CD4-positive, alpha-beta T cell treated with Interleukin-21 for 1 hour (primary cell): ENCODE measurements around the gene C1orf52.

Experiments used
- DNase-seq: peaks from one replicate; pipeline ENCODE4 v3.0.0-alpha.2; 2020

C1orf52 gene

DNA sequence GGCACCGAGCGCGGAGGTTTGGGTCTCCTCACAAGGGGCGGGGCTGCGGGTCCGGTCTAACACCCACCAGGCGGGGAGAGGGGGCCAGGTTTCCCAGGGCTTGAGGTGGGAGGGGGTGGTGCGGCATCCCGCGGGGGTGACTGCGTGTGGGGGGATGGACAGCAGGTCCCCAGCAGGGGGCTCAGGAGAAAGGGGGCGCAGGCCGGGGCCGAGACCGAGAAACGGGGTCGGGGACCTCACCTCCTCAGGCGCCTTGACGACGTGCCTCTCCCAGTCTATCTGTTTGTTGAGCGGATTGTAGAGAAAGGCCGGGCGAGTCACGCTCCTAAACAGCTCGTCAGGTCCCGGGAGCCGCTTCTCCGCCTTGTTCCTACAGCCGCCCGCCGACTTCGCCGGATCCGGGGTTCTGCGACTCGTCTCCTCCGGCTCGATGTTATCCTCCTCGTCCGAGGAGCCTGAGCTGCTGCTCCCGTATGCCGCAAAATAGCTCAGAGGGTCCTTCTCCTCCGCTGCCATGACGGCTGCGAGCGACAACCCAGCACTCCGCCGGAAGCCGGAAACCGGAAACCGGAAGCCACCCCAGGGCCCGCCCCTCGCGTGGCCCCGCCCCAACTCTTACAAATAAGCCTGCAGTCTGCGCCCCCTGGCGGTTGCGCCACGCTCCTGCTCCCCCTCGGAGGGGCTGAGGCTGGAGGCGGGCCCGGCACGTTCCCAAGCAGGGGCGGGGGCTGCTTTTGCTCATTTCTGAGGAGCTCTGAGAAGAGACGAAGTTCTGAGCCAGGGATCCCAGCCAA lies at the start of gene C1orf52:
TSS of gene C1orf52 (minus strand) at position 545 of the 794 bp plus-strand sequence. CDS start at position 516, 29 bp downstream.
- DNase-seq, result peak; percentile 94

DNA sequence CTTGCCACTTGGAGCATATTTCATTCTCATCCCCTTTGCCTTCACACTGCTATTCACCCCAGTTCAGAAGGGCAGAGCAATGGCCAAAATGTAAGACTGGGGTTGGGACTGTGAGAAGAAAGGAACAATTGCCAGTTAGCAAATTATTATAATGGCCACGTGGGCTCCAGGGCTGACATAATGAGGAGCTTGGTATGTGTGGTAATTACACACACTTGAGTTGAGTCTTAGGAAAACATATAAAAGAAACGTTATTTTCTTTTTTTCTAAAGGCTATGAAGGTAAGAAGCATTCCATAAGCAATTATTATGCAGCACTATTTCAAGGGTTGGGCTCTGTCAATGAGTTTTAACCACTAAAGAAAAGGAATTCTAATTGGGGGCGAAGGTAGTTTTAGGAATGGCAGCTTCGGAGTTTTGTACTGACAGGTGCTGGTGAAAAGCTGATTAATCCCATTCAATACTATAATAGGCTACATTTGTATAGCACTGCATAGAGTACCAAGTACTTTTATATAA lies 49.4 kb upstream of the C1orf52 start:
- no peak for DNase-seq

DNA sequence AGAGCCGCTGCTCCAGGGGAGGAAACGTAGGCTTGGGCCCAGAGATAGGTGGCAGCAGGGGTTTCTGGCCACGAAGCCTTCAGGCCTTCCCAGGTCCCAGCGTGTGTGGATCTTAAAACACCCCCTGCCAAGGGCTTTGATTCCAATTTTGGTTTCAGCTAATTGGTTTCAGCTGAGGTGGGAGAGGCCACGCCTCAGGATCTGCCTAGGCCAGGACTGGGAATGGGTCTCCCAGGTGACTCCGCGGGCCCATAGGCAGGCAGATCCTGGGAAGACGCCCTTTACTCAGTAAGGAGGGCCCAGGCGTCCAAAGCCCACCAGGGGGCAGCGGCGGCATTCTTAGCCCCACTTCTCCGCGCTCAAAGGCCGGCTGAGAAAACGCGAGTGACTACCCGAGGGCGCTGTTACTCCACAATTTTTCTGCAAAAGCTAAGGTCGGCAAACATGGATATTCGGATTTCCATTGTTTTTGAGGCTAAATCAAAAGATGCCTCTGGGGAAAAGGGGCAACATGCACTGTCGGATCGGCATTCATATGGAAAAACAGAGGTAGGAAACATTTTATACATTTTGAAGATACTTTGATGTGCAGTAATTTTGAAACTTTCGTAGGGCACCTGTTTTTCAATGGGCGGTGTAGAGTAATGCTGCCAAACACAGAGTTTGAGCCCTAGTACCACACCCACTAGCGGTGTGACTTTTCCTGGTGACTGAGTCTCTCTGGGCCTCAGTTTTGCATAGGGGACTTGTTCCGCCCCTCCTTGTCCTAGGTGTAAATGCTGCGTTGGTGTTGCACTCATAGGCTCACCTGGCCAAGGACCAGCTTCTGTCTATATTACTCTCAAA lies 48.7 kb upstream of the C1orf52 start:
- DNase-seq, result peak; percentile 50

DNA sequence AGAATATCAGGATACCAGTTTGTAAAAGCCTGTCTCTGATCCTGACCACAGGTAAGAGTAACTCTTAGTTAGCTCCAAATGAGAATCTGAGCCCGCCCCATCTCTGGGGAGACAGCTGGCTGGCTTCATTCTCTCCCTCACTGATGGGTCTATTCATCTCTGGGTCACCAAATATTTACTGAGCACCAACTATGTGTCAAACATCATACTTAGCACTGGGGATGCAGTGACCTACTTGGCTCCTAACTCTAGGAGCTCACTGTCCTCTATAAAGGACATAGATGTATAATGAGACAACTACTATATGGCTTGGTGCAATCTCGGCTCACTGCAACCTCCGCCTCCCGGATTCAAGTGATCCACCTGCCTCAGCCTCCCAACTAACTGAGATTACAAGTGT lies 46.8 kb upstream of the C1orf52 start:
- no peak for DNase-seq

DNA sequence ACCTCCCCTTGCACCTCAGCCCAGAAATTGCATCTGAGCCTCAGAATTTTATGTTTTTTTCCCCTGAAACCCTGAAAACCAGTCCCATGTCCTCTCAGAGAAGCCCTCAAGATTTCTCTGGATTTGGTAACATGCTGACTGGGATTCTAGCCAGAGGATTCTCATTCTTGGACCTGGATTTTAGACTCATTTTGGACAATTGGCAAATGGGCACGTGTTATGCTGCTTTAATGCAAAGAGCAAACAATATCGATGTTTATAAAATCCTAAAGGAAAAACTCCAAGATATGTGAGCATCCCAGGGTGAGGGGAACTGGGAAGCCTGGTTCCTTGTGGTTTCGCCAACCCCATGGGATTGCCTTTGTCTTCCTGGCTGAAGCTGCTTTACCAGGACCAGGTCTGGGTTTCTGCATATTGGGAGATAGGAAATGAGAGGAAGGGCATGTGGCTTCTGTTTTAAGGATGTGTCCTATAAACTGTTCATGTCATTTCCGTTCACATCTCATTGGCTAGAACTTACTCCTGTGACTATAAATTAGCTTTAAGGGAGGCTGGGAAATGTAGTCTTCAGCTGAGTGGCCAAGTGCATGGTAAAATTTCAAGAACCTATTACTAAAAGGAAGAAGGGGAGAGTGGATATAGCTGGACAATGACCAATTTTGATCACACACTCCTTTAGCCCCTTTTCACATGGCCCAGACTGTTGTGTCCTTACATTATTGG lies 44.1 kb upstream of the C1orf52 start:
- DNase-seq, result no peak

DNA sequence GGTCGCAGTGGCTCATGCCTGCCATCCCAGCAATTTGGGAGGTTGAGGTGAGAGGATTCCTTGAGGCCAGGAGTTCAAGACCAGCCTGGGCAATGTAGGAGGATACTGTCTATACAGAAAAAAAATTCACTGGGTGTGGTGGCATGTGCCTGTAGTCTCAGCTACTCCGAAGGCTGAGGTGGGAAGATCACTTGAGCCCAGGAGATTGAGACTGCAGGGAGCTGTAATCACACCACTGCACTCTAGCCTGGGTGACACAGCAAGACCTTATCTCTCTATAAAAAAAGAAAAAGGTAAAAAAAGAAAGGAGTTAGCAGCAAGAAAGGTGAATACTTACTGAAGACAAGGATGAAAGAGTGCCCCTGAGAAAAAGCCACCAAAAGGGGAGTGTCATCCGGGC lies 40.7 kb upstream of the C1orf52 start:
- DNase-seq, result no peak

DNA sequence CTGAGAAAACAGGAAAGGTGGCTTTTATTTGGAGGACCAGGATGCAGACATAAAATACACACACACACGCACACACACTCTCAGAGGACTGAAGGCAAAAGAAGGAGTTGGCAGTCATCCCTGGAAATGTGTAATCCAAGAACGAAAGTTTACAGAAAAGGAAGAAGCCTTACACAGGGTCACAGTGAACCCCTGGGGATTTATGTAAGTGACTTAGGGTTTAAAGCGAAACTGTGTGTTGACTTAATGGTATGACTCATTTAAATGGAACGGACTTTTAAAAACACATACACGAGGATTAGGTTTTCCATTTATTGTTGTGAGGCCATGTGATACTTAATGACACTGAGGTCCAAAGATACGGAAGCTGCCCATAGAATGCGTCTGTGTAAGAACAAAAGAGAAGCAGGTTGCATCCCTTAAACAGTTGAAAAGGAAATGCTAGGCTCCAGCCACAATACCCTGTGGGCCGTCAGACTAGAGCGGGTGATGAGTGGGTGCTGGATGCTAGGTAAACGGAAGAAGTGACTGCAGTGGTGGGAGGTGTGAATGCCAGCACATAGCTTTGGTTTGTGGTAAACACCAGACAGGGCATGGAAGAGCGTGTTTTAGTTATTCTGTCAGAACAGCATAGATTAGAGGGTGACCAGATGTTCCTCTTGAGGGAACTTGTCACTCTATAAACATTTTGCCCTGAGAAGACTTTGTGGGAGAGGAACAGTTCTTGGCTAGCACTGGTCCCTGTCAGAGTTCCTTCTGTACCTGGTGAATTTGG lies 38.6 kb upstream of the C1orf52 start:
- DNase-seq, result peak; percentile 63

DNA sequence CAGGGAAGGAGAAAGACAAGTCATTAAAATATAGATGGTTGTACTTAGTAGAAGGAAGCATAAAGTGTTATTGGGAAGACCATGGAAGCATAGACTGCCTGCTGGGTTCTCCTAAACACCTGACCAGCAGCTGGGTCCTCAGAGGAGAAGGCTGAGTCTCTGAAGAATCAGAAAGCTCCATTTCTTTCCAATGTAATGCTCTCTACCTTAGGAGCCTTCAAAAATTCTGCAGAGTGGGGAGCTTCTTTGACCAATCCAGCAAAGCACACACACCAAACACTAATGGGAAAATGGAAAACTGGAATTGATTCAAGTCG lies 38.0 kb upstream of the C1orf52 start:
- no peak for DNase-seq

DNA sequence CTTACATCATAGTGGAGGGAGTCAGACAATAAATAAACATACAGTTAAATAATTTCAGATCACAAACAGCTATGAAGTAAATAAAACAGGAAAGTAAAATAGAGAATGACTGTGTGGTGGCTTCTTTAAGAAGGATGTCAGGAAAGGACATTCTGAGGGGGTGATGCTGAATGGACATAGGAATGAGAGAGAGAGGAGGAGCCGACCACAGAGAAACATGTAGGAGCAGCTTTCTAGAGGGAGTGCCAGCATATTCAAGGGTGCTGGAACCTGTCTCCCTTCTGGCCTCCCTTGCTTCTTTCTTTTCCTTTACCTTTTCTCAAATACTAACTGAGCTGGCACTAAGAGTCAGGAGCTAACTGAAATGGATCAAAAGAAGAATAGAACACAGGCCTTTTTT lies 37.5 kb upstream of the C1orf52 start:
- DNase-seq, result no peak

DNA sequence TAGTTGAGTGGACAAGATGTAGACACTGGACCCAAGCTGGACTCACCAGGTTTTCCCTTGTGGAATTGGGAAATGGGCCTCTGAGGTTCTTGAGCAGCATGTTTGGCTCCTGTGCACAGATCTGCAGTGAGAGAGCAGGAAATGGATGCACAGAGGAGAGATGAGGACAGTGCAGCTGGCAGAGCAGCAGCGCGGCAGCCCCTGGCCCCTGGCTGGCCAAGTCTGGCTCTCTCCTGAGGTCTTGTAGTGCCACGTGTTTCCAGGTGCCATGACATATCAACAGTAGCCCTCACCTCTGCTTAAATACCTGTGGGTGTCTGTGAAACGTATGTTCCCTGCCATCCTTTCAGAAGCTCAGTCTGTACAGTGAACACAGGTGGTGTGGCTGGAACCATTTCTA lies 36.2 kb upstream of the C1orf52 start:
- DNase-seq, result no peak

DNA sequence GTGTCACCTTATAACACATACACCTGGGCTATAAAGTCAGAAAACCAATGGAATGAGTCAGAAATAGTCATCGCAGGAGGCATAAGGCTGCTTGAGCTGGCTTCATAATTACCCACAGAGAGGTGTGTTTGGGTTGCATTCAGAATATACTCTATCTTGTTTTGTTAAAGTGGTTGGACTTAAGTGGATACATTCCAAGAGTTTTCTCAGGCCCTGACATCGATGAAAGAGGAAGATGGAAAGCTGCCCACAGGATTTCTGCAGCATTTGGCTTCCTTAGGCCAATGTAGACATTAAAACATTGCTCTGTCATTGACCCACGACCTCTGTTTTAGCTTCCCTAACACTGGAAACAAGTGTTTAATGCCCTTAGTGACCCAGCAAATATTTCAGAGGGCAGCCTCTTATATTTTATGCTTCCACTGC lies 35.6 kb upstream of the C1orf52 start:
- no peak for DNase-seq

DNA sequence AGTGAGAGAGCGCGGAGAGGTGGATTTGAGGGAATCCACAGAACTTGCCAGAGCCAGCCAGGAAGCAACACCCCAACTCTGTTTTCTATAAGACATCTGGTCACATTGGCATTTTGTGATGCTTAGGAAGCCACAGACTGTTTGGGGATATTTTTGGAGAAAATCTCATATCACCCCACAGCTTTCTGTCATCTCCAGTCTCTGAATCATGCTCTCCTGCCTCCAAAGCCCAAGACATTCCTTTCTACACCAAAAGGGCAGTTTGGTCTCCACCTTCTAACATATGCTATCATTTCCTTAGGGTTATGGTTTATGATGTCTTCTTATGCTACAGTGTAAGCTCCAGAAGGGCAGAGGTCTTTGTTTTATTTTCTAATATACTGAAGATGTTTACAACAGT lies 31.4 kb upstream of the C1orf52 start:
- DNase-seq, result no peak

DNA sequence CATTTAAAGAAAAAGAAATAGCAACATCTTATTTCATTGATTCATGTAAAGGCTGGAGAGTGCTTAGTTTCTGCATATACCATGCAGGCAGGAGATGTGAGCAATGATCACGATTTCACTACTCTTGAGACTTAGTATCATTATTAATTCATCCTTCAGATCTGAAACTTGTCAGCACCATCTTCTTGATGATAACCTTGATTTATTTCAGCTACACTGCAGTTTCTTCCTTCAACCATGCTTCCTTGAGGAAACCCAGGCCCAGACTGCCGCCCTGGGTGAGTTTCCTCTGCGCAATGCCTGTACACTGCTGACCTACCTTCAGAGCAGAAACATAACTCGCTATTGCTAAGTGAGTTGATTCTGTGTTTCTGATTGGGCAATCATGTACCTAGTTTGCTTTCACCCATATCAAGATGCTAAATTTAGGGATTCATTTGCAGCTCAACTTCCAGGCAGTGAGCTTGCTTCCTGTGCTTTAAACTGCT lies 30.4 kb upstream of the C1orf52 start:
- no peak for DNase-seq

DNA sequence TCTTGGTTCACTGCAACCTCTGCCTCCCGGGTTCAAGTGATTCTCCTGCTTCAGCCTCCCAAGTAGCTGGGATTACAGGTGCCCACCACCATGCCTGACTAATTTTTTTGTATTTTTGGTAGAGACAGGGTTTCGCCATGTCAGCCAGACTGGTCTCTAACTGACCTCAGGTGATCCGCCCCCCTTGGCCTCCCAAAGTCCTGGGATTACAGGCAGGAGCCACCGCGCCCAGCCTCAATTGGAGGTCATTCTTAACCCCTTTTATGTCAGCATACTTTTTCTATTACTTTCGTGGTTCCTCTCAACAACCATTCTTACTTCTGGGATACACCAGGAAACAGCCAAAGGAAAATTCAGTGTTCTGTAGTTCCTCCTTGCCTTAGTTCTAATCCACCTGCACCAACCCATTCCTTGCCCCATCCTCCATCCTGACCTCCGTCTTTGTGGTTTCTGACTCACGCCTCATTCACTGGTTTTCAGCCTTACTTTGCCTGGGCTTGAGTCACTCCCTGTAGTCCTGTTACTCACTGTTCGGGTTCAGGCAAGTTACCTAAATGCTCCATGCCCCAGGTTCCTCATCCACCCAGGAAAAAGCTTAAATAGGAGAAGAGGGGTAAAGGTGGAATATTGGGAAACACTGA lies 29.9 kb upstream of the C1orf52 start:
- DNase-seq, result no peak

DNA sequence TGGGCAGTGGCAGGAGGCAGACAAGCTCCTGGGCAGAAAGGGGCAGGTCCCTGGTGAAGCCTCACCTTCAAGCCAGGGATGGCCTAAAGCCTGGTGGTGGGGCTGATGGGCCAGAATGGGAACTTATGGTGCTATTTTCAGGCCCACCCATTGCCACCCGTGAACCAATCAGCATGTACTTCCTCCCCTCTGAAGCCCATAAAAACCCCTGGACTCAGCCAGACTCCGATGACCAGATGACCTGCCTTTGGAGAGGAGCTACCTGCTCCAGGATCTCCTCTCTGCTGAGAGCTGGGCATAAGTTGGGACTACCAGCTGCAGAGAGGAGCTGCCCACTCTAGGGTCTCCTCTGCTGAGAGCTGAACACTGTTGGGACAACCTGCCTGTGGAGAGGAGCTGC lies 24.7 kb upstream of the C1orf52 start:
- DNase-seq, result no peak

DNA sequence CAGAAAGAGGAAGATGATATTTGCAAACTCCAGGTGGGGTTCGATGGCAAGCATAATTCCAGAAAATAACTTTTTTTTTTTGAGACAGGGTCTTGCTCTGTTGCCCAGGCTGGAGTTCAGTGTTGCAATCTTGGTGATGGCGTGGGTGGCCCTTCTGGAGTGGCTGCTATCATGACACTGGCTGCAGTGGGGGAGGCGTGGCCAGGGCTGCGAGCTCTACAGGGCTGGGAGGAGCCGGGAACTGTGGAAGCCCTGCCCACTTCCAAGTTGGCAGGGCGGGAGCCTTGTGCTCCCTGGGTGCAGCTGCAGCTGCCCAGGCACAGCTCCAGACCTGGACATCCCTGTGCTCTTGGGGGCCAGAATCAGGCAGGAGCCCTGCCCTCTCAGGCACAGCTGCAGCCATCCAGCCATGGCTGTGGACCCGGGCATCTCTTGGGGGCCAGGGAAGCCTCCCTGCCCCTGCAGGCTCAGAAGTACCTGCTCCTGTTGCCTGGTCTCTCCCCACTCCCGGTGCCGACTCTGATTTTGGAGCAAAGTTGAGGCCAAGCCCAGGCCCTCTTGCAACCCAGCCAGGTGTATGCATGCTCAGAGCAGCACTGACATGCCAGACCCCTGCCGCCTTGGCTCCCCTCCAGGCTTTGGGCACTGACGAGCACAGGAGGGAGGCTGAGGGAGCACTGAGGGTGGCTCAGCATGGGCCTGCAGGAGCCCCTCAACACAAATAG lies 24.2 kb upstream of the C1orf52 start:
- DNase-seq, result no peak

DNA sequence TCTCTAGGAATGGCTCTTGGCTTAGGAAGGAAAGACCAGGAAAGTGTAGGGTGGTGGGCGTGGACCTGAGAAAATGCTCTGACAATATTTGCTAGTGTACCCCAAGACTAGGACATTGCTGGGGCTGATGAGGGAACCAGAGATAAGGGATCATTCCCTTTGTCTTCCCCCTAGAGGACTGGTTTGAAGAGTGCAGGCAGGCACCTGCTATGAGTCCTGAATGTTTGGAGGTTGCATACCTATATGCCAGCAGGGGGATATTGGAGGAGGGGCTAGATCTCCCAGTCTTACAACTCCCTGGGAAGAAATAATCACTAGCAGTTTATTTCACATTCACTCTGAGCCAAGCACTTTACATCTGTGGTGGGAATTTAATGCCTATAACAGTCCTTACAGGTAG lies 23.0 kb upstream of the C1orf52 start:
- DNase-seq, result no peak

DNA sequence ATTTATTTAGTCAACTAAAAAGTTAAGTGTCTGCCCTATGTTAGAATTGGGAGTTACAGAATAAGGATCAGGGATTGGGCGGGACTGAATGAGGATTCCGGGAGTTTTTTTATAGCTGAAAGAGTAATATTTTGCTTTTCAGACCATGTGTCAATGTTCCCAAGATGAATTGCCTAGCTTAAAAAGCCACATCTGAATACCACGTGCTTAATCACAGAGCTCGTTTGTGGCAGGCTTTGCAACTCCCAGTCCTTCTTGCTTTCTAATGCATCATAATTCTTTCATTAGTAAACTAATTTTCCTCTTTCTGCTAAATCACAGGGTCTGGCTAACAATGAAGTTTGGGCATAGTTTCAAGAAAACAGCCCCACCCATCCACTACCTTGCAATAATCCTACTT lies 21.2 kb upstream of the C1orf52 start:
- DNase-seq, result no peak

DNA sequence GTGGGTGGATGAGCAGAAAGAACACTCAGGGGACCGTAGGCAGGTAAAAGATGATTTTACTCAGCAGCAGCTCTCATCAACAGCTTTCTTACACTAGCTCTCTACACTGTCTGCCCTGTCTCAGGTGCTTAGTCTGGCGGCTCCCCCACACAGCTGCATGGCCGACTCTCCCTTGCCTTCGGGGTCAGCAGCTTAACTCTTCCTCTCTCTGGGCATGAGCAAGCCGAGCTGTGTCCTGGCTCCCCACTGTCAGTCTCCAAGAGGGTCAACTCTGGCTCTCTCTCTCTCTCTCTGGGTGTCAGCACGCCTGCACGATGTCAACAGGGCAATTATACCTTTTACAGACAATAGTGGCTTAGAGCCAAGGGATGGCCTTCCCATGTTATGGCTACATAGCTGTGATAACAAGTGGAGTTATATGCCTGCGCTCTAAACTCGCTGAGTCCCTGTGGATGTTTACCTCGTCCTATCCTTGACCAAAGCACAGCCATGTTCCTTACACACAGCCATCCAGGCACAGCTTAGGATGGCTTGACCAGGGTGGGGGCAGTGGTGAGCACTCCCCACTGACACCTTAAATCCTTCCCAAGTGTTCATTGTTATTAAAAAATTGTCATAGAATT lies 20.1 kb upstream of the C1orf52 start:
- no peak for DNase-seq

DNA sequence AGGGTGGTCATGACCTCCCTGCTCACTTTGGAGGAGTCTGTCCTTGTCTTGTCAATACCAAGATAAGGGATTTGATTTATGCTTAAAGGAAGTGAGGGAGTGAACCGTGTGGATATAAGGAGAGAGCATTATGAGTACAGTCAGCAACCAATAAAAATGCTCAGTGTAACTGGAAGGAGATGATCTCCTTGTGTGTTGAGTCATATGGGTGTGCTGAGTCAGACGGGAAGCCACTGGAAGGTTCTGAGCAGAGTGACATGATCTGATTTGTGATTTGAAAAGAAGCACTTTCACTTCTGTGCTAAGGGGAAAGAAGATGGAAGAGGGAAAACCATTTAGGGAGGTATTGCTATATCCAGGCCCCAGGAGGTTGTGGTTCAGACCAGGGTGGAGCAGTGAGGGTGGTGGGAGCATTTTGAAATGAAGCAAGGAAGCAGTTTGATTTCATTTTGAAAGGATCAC lies 19.4 kb upstream of the C1orf52 start:
- DNase-seq, result peak; percentile 37

DNA sequence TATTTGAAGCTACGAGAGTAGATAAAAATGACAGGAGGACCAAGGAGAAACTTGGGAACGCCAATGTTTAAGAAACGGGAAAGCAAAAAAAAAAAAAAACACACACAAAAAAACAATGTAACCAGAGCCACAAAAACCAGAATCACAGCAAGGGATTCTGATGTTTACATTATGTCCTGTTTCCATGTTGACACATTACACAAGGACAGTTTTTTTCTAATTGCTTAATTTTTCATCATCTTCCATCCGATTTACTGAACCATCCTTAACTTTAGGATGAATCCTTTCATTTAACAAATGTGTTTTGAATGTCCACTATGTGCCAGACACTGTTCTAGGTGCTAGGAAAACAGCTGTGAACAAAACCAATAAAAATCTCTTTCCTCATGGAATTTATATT lies 18.3 kb upstream of the C1orf52 start:
- DNase-seq, result no peak
